A549 (cell line): ENCODE measurements around the gene USP12. TPM values are rescaled to one million over a fixed set of nuclear protein-coding genes. Genes with fewer than 3 reads are reported as not detected.

Source experiments
- ATAC-seq, 2 experiments: fragments of 200-7000 bp in 1 of 2; fragments of >200 bp in 1 of 2; cut with Nextera tagmentation in 1 of 2; cut with Tn5 transposase in 1 of 2; 3 replicates each; pipeline versions ENCODE4 v1.8.0 to v1.9.1; 2018 to 2020; ENCODE audit warnings: mild to moderate bottlenecking in 1 of 2, moderate library complexity in 1 of 2
- CTCF ChIA-PET: fragments of 300-600 bp; sonication (Branson Sonifier 250); formaldehyde crosslinking; extraction: SDS; loops from one replicate; lab custom pipeline; 2021; ENCODE audit warnings: antibody characterized with exemption, inconsistent platforms; lab: Yijun Ruan, JAX
- POLR2A ChIA-PET: fragments of 350-600 bp; formaldehyde crosslinking; extraction: SDS; loops from one replicate; lab custom pipeline; 2021; ENCODE audit warnings: antibody characterized with exemption, inconsistent platforms; lab: Yijun Ruan, JAX
- DNase-seq, 2 experiments: peaks; one replicate each; pipeline versions ENCODE4 v3.0.0 to v3.0.0-alpha.2; 2011 to 2016; ENCODE audit warnings: low read depth in 1 of 2, low spot score in 1 of 2
- FAIRE-seq: peaks from 2 replicates; lab custom pipeline; 2011; peaks lifted over from hg19 to GRCh38; lab: Jason Lieb, UNC
- H3K27ac ChIP-seq, 2 experiments: fragments of >200 bp; sonication (Bioruptor Twin); formaldehyde crosslinking; 3 replicates each; pipeline ENCODE4 v1.5.1; 2016 to 2017
- H3K4me1 ChIP-seq: fragments of >200 bp; sonication (Bioruptor Twin); formaldehyde crosslinking; 3 replicates; pipeline ENCODE4 v1.6.1; 2016
- H3K4me2 ChIP-seq: fragments of >200 bp; sonication (Bioruptor Twin); formaldehyde crosslinking; 3 replicates; pipeline ENCODE4 v1.6.1; 2016
- H3K4me3 ChIP-seq: fragments of >200 bp; sonication (Bioruptor Twin); formaldehyde crosslinking; 3 replicates; pipeline ENCODE4 v1.5.1; 2016
- H3K9me3 ChIP-seq: fragments of >200 bp; sonication (Bioruptor Twin); formaldehyde crosslinking; 3 replicates; pipeline ENCODE4 v1.6.1; 2016
- CBX2 ChIP-seq: fragments of 200-600 bp; sonication (generic); IDR thresholded peaks from 2 replicates; pipeline ENCODE4 v1.6.1; 2016; ENCODE audit warnings: low read depth, mild to moderate bottlenecking, borderline replicate concordance
- CEBPB ChIP-seq, 2 experiments: fragments of >200 bp in 1 of 2; sonication (Bioruptor Twin) in 1 of 2; formaldehyde crosslinking in 1 of 2; IDR thresholded peaks; 2 replicates each; pipeline ENCODE4 v1.6.1; 2012 to 2016
- CHD2 ChIP-seq: fragments of 150-350 bp; IDR thresholded peaks from 2 replicates; pipeline ENCODE4 v1.6.1; 2014; ENCODE audit warnings: low read length; ENCODE audit not compliant: partially characterized antibody
- CTCF ChIP-seq: fragments of >200 bp; sonication (Bioruptor Twin); formaldehyde crosslinking; IDR thresholded peaks from 3 replicates; pipeline ENCODE4 v1.5.1; 2016
- GATA3 ChIP-seq: IDR thresholded peaks from 2 replicates; pipeline ENCODE4 v1.6.1; 2012; ENCODE audit warnings: borderline replicate concordance
- HDAC2 ChIP-seq: fragments of 200-600 bp; sonication (generic); IDR thresholded peaks from 2 replicates; pipeline ENCODE4 v1.6.1; 2016
- HMGXB4 ChIP-seq: fragments of 250-450 bp; sonication (Bioruptor Pico); IDR thresholded peaks from 2 replicates; pipeline ENCODE4 v1.5.0; 2021; ENCODE audit warnings: mild to moderate bottlenecking, moderate library complexity, borderline replicate concordance
- HOXA7 ChIP-seq: fragments of 250-450 bp; sonication (Bioruptor Pico); IDR thresholded peaks from 2 replicates; pipeline ENCODE4 v1.5.0; 2020; ENCODE audit warnings: mild to moderate bottlenecking, moderate library complexity
- JUN ChIP-seq, 2 experiments: fragments of >200 bp; sonication (Bioruptor Twin); formaldehyde crosslinking; IDR thresholded peaks; 2 replicates in 1 of 2; 3 replicates in 1 of 2; pipeline ENCODE4 v1.6.1; 2016 to 2017
- KDM5A ChIP-seq: fragments of 200-600 bp; sonication (generic); IDR thresholded peaks from 2 replicates; pipeline ENCODE4 v1.6.1; 2016; ENCODE audit warnings: antibody characterized with exemption, mild to moderate bottlenecking
- MAFK ChIP-seq: fragments of 450-650 bp; IDR thresholded peaks from 2 replicates; pipeline ENCODE4 v1.6.1; 2014; ENCODE audit not compliant: partially characterized antibody
- MYC ChIP-seq: IDR thresholded peaks from 2 replicates; pipeline ENCODE4 v1.6.1; 2012; ENCODE audit warnings: mild to moderate bottlenecking, inconsistent platforms, low read length, improper control_type of control experiment, borderline replicate concordance
- NPAS2 ChIP-seq: fragments of 250-450 bp; sonication (Bioruptor Pico); IDR thresholded peaks from 2 replicates; pipeline ENCODE4 v1.8.0; 2022; ENCODE audit warnings: mild to moderate bottlenecking, moderate library complexity, borderline replicate concordance
- NR3C1 ChIP-seq: fragments of >200 bp; sonication (Bioruptor Twin); formaldehyde crosslinking; IDR thresholded peaks from 3 replicates; pipeline ENCODE4 v1.6.1; 2017
- POLR2A ChIP-seq: IDR thresholded peaks from 2 replicates; pipeline ENCODE4 v1.6.1; 2012; ENCODE audit warnings: mild to moderate bottlenecking, low read length
- RAD21 ChIP-seq, 2 experiments: fragments of >200 bp in 1 of 2; sonication (Bioruptor Twin) in 1 of 2; formaldehyde crosslinking in 1 of 2; IDR thresholded peaks in 1 of 2; conservative IDR thresholded peaks in 1 of 2; 2 replicates in 1 of 2; 3 replicates in 1 of 2; pipeline ENCODE4 v1.6.1; 2012 to 2018; ENCODE audit warnings: inconsistent platforms in 1 of 2
- RFX5 ChIP-seq: fragments of 450-650 bp; IDR thresholded peaks from 2 replicates; pipeline ENCODE4 v1.7.1; 2014; ENCODE audit warnings: antibody characterized with exemption, mild to moderate bottlenecking, moderate library complexity
- USF2 ChIP-seq: fragments of 450-650 bp; IDR thresholded peaks from 2 replicates; pipeline ENCODE4 v1.6.1; 2014; ENCODE audit warnings: antibody characterized with exemption
- ZFP36 ChIP-seq: fragments of 450-650 bp; IDR thresholded peaks from 2 replicates; pipeline ENCODE4 v1.6.1; 2014; ENCODE audit warnings: borderline replicate concordance; ENCODE audit not compliant: partially characterized antibody
- WGBS: methylation state at CpG from one replicate; pipeline ENCODE4 v1.1.6; 2017; ENCODE audit errors: missing lambda C conversion rate; 5-methylcytosine and 5-hydroxymethylcytosine counted together
- polyA plus RNA-seq, 4 experiments: library from polyadenylated mRNA; depleted of rRNA in 3 of 4; stranded (reverse); fragments of >200 nt; fragmentation: RNase III in 1 of 4; extraction: RNeasy Plus Mini Kit Qiagen cat#74134 plus additional on column Dnase treatment in 1 of 4; gene quantifications; 2 replicates in 3 of 4; 3 replicates in 1 of 4; pipeline ENCODE4 v1.2.3, GENCODE V29; 2011 to 2017
- TF ChIP-seq, protein P1 (sequence below): fragments of >200 bp; sonication (Bioruptor Twin); formaldehyde crosslinking; IDR thresholded peaks from 3 replicates; pipeline ENCODE4 v1.6.1; 2016
- TF ChIP-seq, protein P2 (sequence below): fragments of >200 bp; sonication (Bioruptor Twin); formaldehyde crosslinking; IDR thresholded peaks from 2 replicates; pipeline ENCODE4 v1.6.1; 2016

USP12 gene
- polyA plus RNA-seq, 2 of the 4 experiments (the other 2 are of a cell fraction), result 19.1 to 21.2 TPM

DNA sequence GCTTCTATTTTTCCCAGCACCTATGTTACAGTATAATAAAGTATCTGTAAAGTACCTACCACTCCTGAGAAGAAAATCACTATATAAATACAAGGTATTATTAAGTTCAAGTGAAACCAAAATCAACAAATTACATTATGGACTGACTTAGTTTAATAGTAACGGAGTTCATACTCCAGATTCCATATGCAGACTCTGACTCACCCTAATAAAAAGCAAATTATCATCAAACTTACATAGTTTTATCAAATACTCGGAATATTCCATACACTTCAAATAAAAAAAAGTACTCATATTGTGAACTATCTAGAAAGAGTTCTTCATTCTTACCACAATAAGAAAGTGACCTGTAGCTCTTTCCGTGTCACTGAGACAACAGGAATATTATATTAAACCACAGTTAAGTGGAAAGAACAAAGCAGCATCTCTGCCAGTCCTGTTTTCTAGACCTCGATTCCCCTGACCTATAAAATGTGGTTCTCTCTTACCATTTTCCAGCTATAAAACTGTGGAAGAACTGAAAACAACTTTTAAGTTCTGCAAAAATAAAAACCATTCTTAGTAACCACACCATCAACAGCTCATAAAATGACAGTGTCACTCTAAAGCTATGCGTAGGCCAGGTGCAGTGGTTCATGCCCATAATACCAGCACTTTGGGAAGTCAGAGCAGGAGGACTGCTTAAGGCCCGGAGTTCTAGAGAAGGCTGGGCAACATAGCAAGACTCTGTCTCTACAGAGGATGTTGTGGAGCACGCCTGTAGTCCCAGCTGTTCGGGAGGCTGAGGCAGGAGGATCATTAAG is 42.6 kb downstream of the USP12 start:
- Histone ChIP-seq H3K4me2 (peak overlapping the region; percentile 39), H3K4me1 (peaks cover 26% of the 10 kb centered on the region), H3K9me3 (peaks cover 19% of the 10 kb centered on the region; the same call in 2 of the 3 replicates)
- CTCF ChIA-PET, result interaction anchor here (1.0 kb wide), 1 partner anchor 10 kb away, joined by 3 read pairs; no protein-coding TSS in a partner anchor
- no peak for TF ChIP-seq RFX5
- TF ChIP-seq POLR2A, result no peak
- no peak for TF ChIP-seq KDM5A
- TF ChIP-seq, all 56 proteins: peak for 0
- WGBS, result 73% methylated on average over 8 of the region's 8 CpGs
- H3K4me3 ChIP-seq, result no peak overlapping the region
- no peak for ATAC-seq
- POLR2A ChIA-PET, result no interaction called here
- 0 out of 6 replicates have a peak overlapping the region, but pooled peaks of 1 of the 2 experiments have one; percentile 31 for H3K27ac ChIP-seq
- FAIRE-seq, result no peak
- DNase-seq, result no peak

DNA sequence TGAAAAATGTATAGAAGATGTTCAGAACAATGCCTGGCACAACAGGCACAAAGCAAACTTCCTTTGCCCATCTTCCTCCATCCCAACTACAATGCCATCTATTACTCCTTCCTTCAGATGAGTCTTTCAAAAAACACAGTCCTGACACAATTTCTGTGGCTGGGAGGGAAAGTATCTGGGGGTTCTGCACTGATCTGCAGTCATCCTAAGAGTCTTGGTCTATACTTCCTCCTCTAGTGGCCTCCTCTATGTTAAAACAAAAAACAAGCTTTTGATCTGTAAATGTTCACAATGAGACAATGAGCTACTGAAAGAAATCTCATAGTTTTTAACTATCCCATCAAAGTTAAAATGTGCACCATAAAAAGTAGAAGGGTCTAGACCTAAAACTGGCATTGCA is 44.8 kb downstream of the USP12 start:
- no peak for FAIRE-seq
- Histone ChIP-seq H3K4me1 (peaks cover 23% of the 10 kb centered on the region), H3K4me3 (no peak overlapping the region), H3K4me2 (no peak overlapping the region), H3K27ac (no peak overlapping the region), H3K9me3 (peaks cover 19% of the 10 kb centered on the region; the same call in 2 of the 3 replicates)
- no peak for DNase-seq
- ChIA-PET CTCF (interaction anchor here (0.6 to 1.2 kb wide), 2 partner anchors 19 to 113 kb away, joined by 3 read pairs; no protein-coding TSS in a partner anchor), POLR2A (no interaction called here)
- TF ChIP-seq HMGXB4 (CRISPR knock-in tag), result no peak
- TF ChIP-seq HDAC2, result no peak
- TF ChIP-seq, protein P1, sequence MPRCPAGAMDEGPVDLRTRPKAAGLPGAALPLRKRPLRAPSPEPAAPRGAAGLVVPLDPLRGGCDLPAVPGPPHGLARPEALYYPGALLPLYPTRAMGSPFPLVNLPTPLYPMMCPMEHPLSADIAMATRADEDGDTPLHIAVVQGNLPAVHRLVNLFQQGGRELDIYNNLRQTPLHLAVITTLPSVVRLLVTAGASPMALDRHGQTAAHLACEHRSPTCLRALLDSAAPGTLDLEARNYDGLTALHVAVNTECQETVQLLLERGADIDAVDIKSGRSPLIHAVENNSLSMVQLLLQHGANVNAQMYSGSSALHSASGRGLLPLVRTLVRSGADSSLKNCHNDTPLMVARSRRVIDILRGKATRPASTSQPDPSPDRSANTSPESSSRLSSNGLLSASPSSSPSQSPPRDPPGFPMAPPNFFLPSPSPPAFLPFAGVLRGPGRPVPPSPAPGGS, result no peak
- no peak for TF ChIP-seq NR3C1
- no peak for TF ChIP-seq HOXA7
- TF ChIP-seq ZFP36, result no peak
- TF ChIP-seq JUN (IDR thresholded peaks at IDR 0.05), result no peak
- no peak for TF ChIP-seq RFX5
- TF ChIP-seq GATA3, result no peak
- no peak for TF ChIP-seq MYC
- TF ChIP-seq, protein P2, sequence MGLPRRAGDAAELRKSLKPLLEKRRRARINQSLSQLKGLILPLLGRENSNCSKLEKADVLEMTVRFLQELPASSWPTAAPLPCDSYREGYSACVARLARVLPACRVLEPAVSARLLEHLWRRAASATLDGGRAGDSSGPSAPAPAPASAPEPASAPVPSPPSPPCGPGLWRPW, result no peak
- no peak for TF ChIP-seq CHD2
- TF ChIP-seq CBX2, result no peak
- no peak for ATAC-seq

- ATAC-seq, result no peak
- no peak for FAIRE-seq
- DNase-seq, result no peak
- Histone ChIP-seq H3K27ac (no peak overlapping the region), H3K4me1 (peaks cover 16% of the 10 kb centered on the region; the same call in 2 of the 3 replicates), H3K9me3 (peaks cover 17% of the 10 kb centered on the region; the same call in 2 of the 3 replicates), H3K4me3 (no peak overlapping the region), H3K4me2 (no peak overlapping the region)
- WGBS, result 95% methylated on average over 14 of the region's 23 CpGs
- ChIA-PET CTCF (no interaction called here), POLR2A (no interaction called here)
- TF ChIP-seq NPAS2 (CRISPR knock-in tag), result no peak
- no peak for TF ChIP-seq USF2
- no peak for TF ChIP-seq RAD21 (conservative IDR thresholded peaks at IDR 0.05 in 1 of 2, IDR thresholded peaks at IDR 0.05 in 1 of 2)
- TF ChIP-seq CEBPB (IDR thresholded peaks at IDR 0.05), result no peak
- no peak for TF ChIP-seq CTCF
- TF ChIP-seq MAFK, result no peak
These were observed 46.0 kb downstream of the USP12 start for GRCh38 chr13:27125357-27126282.
